Measurements from ENCODE around the gene ACIN1. TPM values are rescaled to one million over a fixed set of nuclear protein-coding genes. Genes with fewer than 3 reads are reported as not detected.

Gene ACIN1
- total RNA-seq, 1 experiment from 2014 or later, result 179 TPM

- peaks cover 35 to 42% of the 10 kb centered on the region in 2 experiments for H3K4me1 ChIP-seq (ENCODE audit: control insufficient read depth in 1 of 2, insufficient read depth in 2 of 2, low read length in 2 of 2)
- peaks cover 66% of the 10 kb centered on the region for H3K79me2 ChIP-seq (ENCODE audit: insufficient read depth, low read length)
- no peak for ATAC-seq
- TF ChIP-seq YY1 (IDR thresholded peaks at IDR 0.05; ENCODE audit: extremely low read depth, insufficient replicate concordance, low read depth, low read length), result no peak
- no peak for TF ChIP-seq ZNF274 (IDR thresholded peaks at IDR 0.05; ENCODE audit: low read depth, low read length)
- TF ChIP-seq ATF3 (IDR thresholded peaks at IDR 0.05), result no peak
- no peak for TF ChIP-seq JUND (IDR thresholded peaks at IDR 0.05)
- no peak for TF ChIP-seq EGR1 (IDR thresholded peaks at IDR 0.05; ENCODE audit: low read depth)
- no peak for TF ChIP-seq EZH2phosphoT487 (IDR thresholded peaks at IDR 0.05; ENCODE audit: borderline replicate concordance)
- no peak for TF ChIP-seq SRF (IDR thresholded peaks at IDR 0.05; ENCODE audit: low read depth)
- TF ChIP-seq POLR2AphosphoS5 (IDR thresholded peaks at IDR 0.05; ENCODE audit: low read depth, low read length), result no peak
- no peak for TF ChIP-seq TCF7L2 (IDR thresholded peaks at IDR 0.05; ENCODE audit: borderline replicate concordance, extremely low read depth, insufficient read depth, insufficient read length)
- TF ChIP-seq FOSL1 (IDR thresholded peaks at IDR 0.05; ENCODE audit: low read depth), result no peak
- no peak for TF ChIP-seq ZFX (IDR thresholded peaks at IDR 0.05)
- TF ChIP-seq CTCF (IDR thresholded peaks at IDR 0.05 in 2 of 3, conservative IDR thresholded peaks at IDR 0.05 in 1 of 3; ENCODE audit: borderline replicate concordance in 1 of 3, insufficient read depth in 1 of 3, low read depth in 2 of 3, low read length in 2 of 3), result no peak
- no peak for TF ChIP-seq REST (IDR thresholded peaks at IDR 0.05; ENCODE audit: low read depth)
- TF ChIP-seq EZH2 (IDR thresholded peaks at IDR 0.05), result no peak
- intact Hi-C loops (cut with micrococcal nuclease), result no loop called here
- peaks cover 47 to 67% of the 10 kb centered on the region in 2 experiments for H3K36me3 ChIP-seq (ENCODE audit: control insufficient read depth in 1 of 2, insufficient read depth in 2 of 2, low read length in 2 of 2)
- no peaks in the 10 kb centered on the region for H3K9me3 ChIP-seq (ENCODE audit: control insufficient read depth in 1 of 2, insufficient read depth in 1 of 2, low read depth in 1 of 2, low read length in 2 of 2)
- no peak for DNase-seq (ENCODE audit: low read depth, low spot score)
- no peak overlapping the region for H2AFZ ChIP-seq (ENCODE audit: low read depth, low read length, poor library complexity, severe bottlenecking)
- BruUV-seq (replicated peaks), result no TSS peak
- no peak overlapping the region for H3K4me3 ChIP-seq (replicated peaks in 1 of 2; ENCODE audit: low read depth in 1 of 2, low read length in 2 of 2)
- no peak overlapping the region for H3K9ac ChIP-seq (ENCODE audit: low read length)
- ChIA-PET CTCF (interaction anchor here (1.3 kb wide), 2 partner anchors 12 to 80 kb away, joined by 3 read pairs; no protein-coding TSS in a partner anchor), POLR2A (interaction anchor here (1.9 kb wide), 1 partner anchor 42 kb away, joined by 10 read pairs; no protein-coding TSS in a partner anchor), RAD21 (ENCODE audit: low non-redundant PET in 1 of 2, low total read pairs in 2 of 2, uncharacterized antibody in 2 of 2, unreplicated experiment in 2 of 2) (no interaction called here)
- H3K27me3 ChIP-seq (ENCODE audit: insufficient read depth, low read length), result no peaks in the 10 kb centered on the region
- H4K20me1 ChIP-seq (ENCODE audit: insufficient read depth), result no peaks in the 10 kb centered on the region
- H3K27ac ChIP-seq (ENCODE audit: low read depth, low read length), result no peak overlapping the region
- no peaks in the 10 kb centered on the region for H3K9me2 ChIP-seq (ENCODE audit: insufficient read depth)
- no peak overlapping the region for H3K4me2 ChIP-seq (ENCODE audit: low read length)
Measured at GRCh38 chr14:23066855-23067744, 27.8 kb downstream of the ACIN1 start.

Measured in HCT116 (cell line).